Measurements from ENCODE around the gene SDK2. TPM values are rescaled to one million over a fixed set of nuclear protein-coding genes. Genes with fewer than 3 reads are reported as not detected.

The SDK2 gene
- polyA plus RNA-seq, 3 donors from 2014 or later: not detected

GRCh38 chr17:73506470-73507435, 137.5 kb downstream of the SDK2 start:
- no peak for DNase-seq
- Mint-ChIP-seq H3K4me3 (no peak overlapping the region), H3K4me1 (no peaks in the 10 kb centered on the region), H3K27ac (no peak overlapping the region), H3K27me3 (ENCODE audit: low read depth in 3 of 3) (peaks cover 1 to 9% (median 2%) of the 10 kb centered on the region in 3 donors), H3K9me3 (no peaks in the 10 kb centered on the region), H3K36me3 (no peaks in the 10 kb centered on the region)

- H3K27me3 Mint-ChIP-seq (ENCODE audit: low read depth in 3 of 3): peaks cover under 1 to 16% (median 4%) of the 10 kb centered on the region in 3 donors
- no peaks in the 10 kb centered on the region for H3K4me1 Mint-ChIP-seq
These were observed 140.7 kb downstream of the SDK2 start for GRCh38 chr17:73503560-73503959.

GRCh38 chr17:73500414-73500999, 143.7 kb downstream of the SDK2 start:
- H3K4me3 Mint-ChIP-seq: no peak overlapping the region
- H3K27ac Mint-ChIP-seq: no peak overlapping the region
- no peaks in the 10 kb centered on the region for H3K36me3 Mint-ChIP-seq
- DNase-seq: no peak
- H3K9me3 Mint-ChIP-seq: peaks cover 0 to 3% (median 0%) of the 10 kb centered on the region in 6 donors
- H3K4me1 Mint-ChIP-seq: no peaks in the 10 kb centered on the region
- peaks cover 4 to 12% (median 6%) of the 10 kb centered on the region in 3 donors for H3K27me3 Mint-ChIP-seq (ENCODE audit: low read depth in 3 of 3)

More at GRCh38 chr17:73503560-73503959, 140.7 kb downstream of the SDK2 start:
- no peak overlapping the region for H3K27ac Mint-ChIP-seq
- H3K4me3 Mint-ChIP-seq: no peak overlapping the region
- no peak for DNase-seq
- no peaks in the 10 kb centered on the region for H3K36me3 Mint-ChIP-seq
- H3K9me3 Mint-ChIP-seq: peaks cover 0 to 3% (median 0%) of the 10 kb centered on the region in 6 donors

- no peaks in the 10 kb centered on the region for H3K36me3 Mint-ChIP-seq
- no peak for DNase-seq
- H3K27me3 Mint-ChIP-seq (ENCODE audit: low read depth in 3 of 3): peaks cover 4 to 9% (median 6%) of the 10 kb centered on the region in 3 donors
- no peak overlapping the region for H3K27ac Mint-ChIP-seq
- no peak overlapping the region for H3K4me3 Mint-ChIP-seq
- peaks cover 0 to 3% (median 0%) of the 10 kb centered on the region in 6 donors for H3K9me3 Mint-ChIP-seq
- H3K4me1 Mint-ChIP-seq: no peaks in the 10 kb centered on the region
These were observed 145.2 kb downstream of the SDK2 start for GRCh38 chr17:73498886-73499554.

GRCh38 chr17:73498176-73498575, 146.1 kb downstream of the SDK2 start:
- Mint-ChIP-seq H3K9me3 (peaks cover 0 to 3% (median 0%) of the 10 kb centered on the region in 6 donors), H3K27ac (no peak overlapping the region), H3K36me3 (no peaks in the 10 kb centered on the region), H3K4me1 (no peaks in the 10 kb centered on the region), H3K27me3 (ENCODE audit: low read depth in 3 of 3) (peaks cover 4 to 8% (median 4%) of the 10 kb centered on the region in 3 donors), H3K4me3 (no peak overlapping the region)
- no peak for DNase-seq

- no peaks in the 10 kb centered on the region for H3K4me1 Mint-ChIP-seq
- H3K27ac Mint-ChIP-seq: no peak overlapping the region
- DNase-seq: no peak
- H3K36me3 Mint-ChIP-seq: no peaks in the 10 kb centered on the region
- peaks cover 4 to 8% (median 4%) of the 10 kb centered on the region in 3 donors for H3K27me3 Mint-ChIP-seq (ENCODE audit: low read depth in 3 of 3)
- no peak overlapping the region for H3K4me3 Mint-ChIP-seq
- peaks cover 0 to 3% (median 0%) of the 10 kb centered on the region in 6 donors for H3K9me3 Mint-ChIP-seq
These were observed 146.5 kb downstream of the SDK2 start for GRCh38 chr17:73497721-73498120.

- peaks cover 4 to 6% (median 6%) of the 10 kb centered on the region in 3 donors for H3K27me3 Mint-ChIP-seq (ENCODE audit: low read depth in 3 of 3)
- peaks cover 0 to 3% (median 0%) of the 10 kb centered on the region in 6 donors for H3K9me3 Mint-ChIP-seq
- no peaks in the 10 kb centered on the region for H3K4me1 Mint-ChIP-seq
- H3K4me3 Mint-ChIP-seq: no peak overlapping the region
- no peak overlapping the region for H3K27ac Mint-ChIP-seq
- no peak for DNase-seq
- H3K36me3 Mint-ChIP-seq: no peaks in the 10 kb centered on the region
These were observed 148.0 kb downstream of the SDK2 start for GRCh38 chr17:73496232-73496631.

GRCh38 chr17:73495641-73496040, 148.6 kb downstream of the SDK2 start:
- peaks cover 0 to 1% (median 0%) of the 10 kb centered on the region in 6 donors for H3K9me3 Mint-ChIP-seq
- DNase-seq: no peak
- H3K4me3 Mint-ChIP-seq: no peak overlapping the region
- no peaks in the 10 kb centered on the region for H3K36me3 Mint-ChIP-seq
- peaks cover 4 to 7% (median 6%) of the 10 kb centered on the region in 3 donors for H3K27me3 Mint-ChIP-seq (ENCODE audit: low read depth in 3 of 3)
- no peak overlapping the region for H3K27ac Mint-ChIP-seq
- H3K4me1 Mint-ChIP-seq: no peaks in the 10 kb centered on the region

- Mint-ChIP-seq H3K4me3 (no peak overlapping the region), H3K4me1 (no peaks in the 10 kb centered on the region), H3K9me3 (peaks cover 0 to 1% (median 0%) of the 10 kb centered on the region in 6 donors), H3K27ac (no peak overlapping the region), H3K27me3 (ENCODE audit: low read depth in 3 of 3) (peaks cover 4 to 6% (median 4%) of the 10 kb centered on the region in 3 donors), H3K36me3 (no peaks in the 10 kb centered on the region)
- no peak for DNase-seq
These were observed 149.3 kb downstream of the SDK2 start for GRCh38 chr17:73494950-73495349.

- H3K27ac Mint-ChIP-seq: no peak overlapping the region
- no peaks in the 10 kb centered on the region for H3K36me3 Mint-ChIP-seq
- H3K27me3 Mint-ChIP-seq (ENCODE audit: low read depth in 3 of 3): peaks cover 4 to 6% (median 4%) of the 10 kb centered on the region in 3 donors
- DNase-seq: no peak
- H3K9me3 Mint-ChIP-seq: no peaks in the 10 kb centered on the region
- H3K4me3 Mint-ChIP-seq: no peak overlapping the region
- no peaks in the 10 kb centered on the region for H3K4me1 Mint-ChIP-seq
These were observed 150.0 kb downstream of the SDK2 start for GRCh38 chr17:73493956-73494926.

GRCh38 chr17:73492821-73493814, 151.1 kb downstream of the SDK2 start:
- no peak overlapping the region for H3K27ac Mint-ChIP-seq
- H3K27me3 Mint-ChIP-seq (ENCODE audit: low read depth in 3 of 3): peaks cover 2 to 6% (median 2%) of the 10 kb centered on the region in 3 donors
- no peaks in the 10 kb centered on the region for H3K36me3 Mint-ChIP-seq
- no peak overlapping the region for H3K4me3 Mint-ChIP-seq
- H3K4me1 Mint-ChIP-seq: no peaks in the 10 kb centered on the region
- H3K9me3 Mint-ChIP-seq: no peaks in the 10 kb centered on the region
- DNase-seq: no peak

Measured in immature natural killer cell (primary cell).